NCI-H345 (cell line): ENCODE results near the gene ADAM12.
"Not testable (repeated sequence)": the region's sequence is repeated elsewhere in the genome, so short reads cannot be mapped to it uniquely, and the experiment has no call there.

Experiments
- DNase-seq: peaks from one replicate; lab custom pipeline; 2025; lab: John Stamatoyannopoulos, UW

The ADAM12 gene

DNA sequence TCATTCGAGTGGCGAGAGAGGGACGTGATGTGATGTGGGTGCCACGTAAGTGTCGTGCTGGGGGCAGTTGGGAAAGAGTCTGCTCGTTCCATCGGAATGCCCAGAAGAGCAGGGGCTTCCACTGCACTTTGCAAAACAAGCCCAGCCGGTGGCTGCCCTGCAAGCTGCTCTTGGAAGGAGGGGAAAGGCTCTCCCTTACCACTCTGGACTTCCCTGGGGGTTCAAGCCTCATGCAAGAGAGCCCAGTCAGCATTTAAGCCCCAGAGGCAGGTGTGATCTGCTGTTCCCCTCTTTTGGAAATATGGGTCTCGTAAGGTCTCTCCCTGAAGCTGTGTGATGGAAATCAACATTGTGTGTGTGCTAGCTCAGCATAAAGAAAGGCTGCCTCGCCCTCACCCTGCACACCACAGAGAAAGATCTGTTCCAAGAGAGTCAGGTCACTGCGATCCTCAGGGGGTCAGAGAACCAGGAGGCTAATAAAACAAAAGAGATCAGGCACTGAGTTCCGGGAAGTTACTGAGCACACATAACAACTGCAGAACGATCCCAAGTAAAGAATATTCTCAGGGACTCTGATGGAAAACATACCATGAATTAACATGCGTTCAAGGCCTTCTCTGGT lies 212.5 kb downstream of the ADAM12 start:
- no peak for DNase-seq

DNA sequence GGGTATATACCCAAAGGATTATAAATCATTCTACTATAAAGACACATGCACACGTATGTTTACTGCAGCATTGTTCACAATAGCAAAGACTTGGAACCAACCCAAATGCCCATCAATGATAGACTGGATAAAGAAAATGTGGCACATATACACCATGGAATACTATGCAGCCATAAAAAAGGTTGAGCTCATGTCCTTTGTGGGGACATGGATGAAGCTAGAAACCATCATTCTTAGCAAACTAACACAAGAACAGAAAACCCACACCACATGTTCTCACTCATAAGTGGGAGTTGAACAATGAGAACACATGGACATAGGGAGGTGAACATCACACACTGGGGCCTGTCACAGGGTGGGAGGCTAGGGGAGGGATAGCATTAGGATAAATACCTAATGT lies 215.5 kb downstream of the ADAM12 start:
- DNase-seq = not testable (repeated sequence)

DNA sequence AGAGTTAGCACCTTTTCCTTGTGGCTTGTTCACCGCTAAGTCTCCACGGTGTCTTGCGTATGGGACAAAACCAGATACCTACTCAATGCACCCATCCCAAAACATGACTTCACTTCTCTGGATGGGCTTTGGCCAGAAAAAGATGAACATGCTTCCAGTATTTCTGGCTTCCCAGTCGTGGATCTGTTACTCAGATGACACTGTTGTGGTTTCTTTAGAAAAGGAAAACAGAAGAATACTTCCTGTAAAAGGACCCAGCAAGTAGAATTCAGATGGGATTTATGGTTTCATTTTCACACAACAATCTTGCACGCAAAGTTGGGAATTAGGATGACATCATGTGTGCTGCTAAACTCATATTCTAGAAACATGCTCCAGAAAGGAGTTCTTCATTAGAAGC lies 216.7 kb downstream of the ADAM12 start:
- DNase-seq = no peak

DNA sequence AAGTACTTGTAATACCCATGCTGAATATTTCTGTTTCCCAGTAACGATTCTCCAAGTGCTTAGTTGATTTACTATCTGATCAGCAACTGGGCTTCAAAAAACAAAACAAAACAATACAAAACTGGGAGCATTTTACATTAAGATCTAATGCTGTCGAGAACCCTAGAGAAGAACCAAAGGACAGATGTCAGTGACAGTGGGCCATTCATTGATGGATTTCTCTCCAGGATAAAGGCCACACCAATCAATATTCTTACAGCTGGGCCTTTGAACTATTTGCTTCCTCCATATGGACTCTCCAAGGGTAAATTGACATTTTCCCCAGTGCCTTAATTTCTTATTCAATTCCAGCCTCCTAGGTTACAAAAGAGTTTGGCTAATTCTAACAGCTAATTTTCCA lies 217.5 kb downstream of the ADAM12 start:
- DNase-seq = no peak

DNA sequence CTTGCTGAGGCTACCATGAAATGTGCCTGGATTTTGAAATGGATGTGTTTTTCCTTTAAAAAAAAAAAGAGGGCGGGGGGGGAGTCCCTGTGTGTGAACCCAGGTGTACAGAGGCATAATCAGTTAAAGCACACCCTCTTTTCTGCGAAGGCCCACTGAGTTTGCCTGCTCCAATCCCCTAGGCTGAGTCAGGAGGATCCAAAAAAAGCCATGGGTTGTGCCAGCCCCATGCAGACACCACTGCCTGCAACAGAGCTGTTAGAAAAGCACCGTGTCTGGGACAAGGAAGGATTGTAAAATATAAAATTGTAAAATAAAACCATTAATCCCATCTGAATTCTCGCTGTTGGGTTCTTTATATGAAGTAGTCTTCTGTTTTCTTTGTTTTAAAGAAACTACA lies 217.9 kb downstream of the ADAM12 start:
- DNase-seq = no peak

DNA sequence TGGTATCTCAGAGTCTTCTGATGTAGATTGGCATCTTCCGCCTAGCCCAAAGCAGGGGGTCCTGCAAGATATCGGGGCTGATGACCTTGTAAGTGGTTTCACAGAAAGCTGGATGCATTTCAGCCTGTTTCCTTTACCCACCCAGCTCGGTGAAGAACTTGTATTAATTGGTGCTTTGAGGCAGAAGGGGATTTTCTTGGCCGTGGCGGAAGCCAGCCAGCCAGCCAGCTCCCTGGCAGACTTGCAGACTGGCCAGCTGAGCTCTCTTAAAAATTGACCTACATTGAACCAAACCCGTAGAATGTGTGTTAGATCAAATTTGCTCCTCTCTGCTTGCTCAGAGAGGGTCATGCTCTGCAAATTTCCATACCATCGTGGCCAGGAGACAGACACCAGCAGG lies 218.4 kb downstream of the ADAM12 start:
- no peak for DNase-seq

DNA sequence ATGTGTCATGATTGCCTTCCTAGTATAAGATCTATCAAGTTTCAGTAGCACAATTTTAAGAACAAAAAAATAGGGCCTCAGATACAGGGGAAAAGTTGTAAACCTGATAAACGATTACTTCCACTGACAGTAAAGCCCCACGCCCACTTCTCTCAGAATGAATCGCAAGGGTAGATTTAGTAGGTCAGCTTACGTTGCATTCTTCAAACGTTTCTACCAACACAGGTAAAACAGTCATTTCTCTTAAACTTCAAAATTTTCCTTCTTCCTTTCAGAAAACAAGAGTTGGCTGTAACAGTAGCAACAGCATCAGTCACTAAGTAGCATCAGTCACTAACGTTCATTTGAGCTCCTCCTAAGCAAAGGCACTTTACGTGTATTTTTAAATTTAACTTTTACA lies 221.5 kb downstream of the ADAM12 start:
- DNase-seq = no peak

DNA sequence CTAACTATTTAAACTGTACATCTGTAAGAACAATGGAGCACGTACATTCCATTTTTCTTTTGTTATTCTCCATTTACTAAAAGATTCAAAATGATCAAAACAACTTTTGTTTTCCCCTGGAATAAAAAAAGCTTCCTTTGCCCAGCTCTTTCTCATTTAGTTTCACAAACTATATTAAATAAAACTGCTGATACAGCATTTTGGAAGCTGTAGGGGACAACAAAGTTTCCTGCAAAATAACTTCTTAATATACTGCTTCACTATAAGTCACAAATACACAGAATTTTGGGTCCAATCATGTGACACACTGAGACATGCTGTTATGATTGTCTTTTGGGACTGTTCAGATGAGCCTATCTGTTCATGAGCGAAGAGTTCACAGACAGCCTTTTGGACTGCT lies 222.4 kb downstream of the ADAM12 start:
- DNase-seq = no peak

DNA sequence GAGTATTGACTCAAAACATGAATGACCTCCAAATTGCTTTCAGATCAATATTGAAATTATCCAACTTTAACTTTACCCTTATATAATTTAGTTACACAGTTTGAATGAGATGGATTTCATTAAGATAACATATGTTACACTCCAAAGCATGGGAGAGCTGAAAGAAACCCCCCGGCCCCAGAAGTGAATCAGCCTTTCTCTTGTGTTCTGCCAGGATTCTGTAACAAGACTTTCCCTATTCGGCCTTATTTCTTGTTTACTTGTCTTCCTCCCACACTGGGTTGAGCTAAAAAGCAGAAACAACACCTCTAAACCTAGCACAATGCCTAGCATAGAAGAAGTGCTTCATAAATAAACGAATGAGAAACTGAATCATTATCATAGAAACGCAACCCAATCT lies 224.8 kb downstream of the ADAM12 start:
- no peak for DNase-seq

DNA sequence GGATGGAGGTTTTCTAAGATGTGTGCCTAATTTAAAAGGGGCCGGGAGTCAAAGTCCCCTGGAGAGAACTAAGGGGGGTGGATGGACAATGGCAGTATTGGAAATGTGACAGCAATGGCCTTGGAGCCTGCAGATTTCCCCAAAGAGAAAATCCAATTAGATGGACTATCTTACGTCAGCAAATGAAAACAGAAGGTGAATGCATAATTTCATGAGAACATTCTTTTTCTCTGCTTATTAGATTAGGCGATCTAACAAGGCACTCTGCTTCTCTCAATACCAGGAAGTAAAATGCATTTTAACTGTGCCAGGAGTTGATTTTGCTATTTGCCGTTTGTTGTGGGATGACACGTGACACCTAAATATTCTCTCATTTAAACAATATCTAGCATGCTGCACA lies 226.6 kb downstream of the ADAM12 start:
- DNase-seq = no peak

DNA sequence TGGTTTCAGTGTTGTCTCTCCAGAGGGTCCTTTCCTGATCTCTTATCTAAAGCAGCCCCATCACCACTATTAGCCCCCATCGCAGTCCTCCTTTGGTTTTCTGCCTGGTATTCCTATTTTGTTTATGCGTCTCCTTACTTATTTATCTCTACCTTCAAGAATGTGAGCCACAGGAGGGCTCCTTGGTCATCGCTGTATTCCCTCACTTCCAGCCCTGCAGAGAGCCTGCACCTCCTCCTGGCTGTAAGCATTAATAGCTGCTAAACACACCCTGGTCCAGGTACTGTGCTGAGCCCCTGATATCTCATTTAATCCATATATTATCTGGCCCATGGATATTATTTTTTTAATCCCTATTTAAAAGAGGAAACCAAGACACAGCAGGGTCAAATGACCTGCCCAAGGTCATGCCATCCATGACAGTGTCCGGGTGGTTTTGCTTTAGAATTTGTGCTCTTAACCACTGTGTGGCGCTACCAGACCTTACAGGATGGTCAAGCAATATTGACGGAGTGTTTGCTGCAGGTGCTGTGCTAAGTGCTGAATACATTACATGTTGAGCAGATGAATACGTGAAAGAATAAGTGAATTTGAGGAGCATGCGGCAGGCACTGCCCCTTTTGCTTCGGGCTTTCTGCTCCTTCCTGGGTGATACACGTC lies 227.2 kb downstream of the ADAM12 start:
- DNase-seq = no peak

DNA sequence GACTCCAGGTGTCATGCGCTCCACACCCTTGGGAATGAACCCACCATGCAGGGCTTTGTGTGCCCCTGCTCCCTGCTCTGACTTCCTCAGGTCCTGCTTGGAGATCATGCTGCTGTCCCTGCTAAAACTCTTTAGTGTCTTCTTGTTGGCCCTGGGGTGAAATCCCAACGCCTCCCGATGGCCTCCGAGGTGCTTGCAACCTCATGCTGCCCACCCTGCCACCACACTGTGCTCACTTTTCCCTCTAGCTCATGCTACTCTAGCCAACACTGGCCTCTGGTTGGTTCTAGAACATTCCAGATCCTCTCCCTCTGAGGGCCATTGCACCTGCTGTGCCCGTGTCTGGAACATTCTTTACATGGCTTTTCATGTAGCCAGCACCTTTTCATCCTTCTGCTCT lies 227.7 kb downstream of the ADAM12 start:
- no peak for DNase-seq

DNA sequence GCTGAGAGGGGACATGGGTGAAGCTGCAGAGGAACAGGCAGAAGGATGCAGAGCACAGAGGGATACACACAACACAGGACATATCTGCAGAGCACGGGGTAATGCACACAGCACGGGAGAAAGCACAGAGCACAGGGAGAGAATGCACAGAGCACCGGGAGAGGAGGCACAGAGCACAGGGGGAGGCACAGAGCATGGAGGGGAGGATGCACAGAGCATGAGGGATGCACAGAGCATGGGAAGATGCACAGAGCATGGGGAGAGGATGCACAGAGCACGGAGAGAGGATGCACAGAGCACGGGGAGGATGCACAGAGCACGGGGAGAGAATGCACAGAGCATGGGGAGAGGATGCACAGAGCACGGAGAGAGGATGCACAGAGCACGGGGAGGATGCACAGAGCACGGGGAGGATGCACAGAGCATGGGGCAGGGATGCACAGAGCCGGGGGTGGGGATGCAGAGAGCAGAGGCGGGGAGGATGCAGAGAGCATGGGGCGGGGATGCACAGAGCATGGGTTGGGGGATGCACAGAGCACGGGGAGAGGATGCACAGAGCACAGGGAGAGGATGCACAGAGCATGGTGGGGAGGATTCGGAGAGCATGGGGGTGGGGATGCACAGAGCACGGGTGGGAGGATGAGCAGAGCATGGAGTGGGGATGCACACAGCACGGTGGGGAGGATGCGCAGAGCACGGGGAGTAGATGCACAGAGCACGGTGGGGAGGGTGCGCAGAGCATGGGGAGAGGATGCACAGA lies 230.0 kb downstream of the ADAM12 start:
- no peak for DNase-seq

DNA sequence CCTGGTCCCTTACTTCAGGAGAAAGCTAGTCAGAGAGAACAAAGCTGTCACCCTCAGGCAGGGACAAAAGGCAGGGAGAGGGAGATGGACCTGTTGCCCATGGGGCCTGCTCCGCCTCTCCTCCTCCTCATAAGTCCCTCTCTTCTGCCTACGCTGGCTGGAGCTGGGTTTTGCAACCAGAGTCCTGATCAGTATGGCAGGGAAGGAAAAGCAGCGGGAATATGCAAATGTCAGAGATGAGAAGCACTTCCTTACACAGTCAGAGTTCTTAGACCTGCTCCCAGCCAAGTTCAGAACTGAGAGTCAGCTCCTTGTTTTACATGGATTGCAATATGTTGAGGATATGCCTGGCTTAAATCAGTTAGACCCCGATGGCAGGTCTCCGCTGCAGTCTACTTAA lies 231.1 kb downstream of the ADAM12 start:
- no peak for DNase-seq

DNA sequence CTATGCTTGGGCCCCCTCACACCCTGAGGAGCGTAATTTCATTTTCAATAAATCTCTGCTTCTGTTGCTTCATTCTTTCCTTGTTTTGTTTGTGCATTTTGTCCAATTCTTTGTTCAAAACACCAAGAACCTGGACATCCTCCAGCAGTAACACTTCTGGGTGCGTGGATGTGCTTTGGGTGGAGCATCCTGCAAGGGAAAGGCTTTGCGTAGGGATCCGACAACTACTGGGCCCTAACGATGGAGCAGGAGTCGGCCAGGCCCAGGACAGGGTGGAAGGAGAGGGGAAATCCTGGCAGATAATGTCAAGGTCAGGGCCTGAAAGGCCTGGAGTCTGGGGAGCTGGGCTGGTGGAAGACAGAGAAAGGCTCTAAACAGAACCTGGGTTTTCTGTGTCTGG lies 231.8 kb downstream of the ADAM12 start:
- DNase-seq = no peak

DNA sequence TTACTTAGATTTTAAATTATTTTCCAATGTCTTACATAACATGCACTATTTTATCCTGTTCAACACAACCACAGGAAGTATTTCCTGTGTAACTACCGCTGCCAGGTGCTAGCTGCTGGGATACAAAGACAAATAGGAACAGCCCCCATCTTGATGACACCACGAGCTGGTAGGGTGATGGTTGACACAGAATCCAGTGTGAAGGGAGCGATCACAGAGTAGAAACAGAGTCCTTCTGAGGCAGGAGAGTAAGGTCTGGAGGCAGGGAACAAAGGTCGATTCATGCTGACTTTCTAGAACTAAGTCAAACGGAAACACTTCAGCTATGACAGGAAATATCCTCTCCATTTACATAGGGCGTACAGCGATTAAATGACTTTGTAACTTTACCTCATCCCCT lies 232.3 kb downstream of the ADAM12 start:
- no peak for DNase-seq

DNA sequence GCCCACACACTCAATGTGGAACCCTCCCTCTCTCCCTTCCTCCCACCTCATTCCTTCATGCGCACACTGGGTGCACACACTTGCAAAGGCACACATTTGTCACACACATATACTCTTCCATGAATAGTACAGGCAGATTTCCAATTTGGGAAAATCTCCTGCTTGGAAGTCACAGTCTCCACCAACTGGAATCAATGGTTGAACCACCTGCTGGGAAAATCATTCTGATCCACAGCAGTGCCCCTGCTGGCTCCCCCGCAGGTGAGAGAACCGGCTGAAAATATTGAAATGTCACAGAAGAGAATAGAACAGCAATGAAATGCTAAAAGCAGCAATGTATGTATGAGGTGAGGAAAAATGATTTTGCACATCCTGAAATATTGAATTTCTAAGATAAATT lies 232.7 kb downstream of the ADAM12 start:
- no peak for DNase-seq

DNA sequence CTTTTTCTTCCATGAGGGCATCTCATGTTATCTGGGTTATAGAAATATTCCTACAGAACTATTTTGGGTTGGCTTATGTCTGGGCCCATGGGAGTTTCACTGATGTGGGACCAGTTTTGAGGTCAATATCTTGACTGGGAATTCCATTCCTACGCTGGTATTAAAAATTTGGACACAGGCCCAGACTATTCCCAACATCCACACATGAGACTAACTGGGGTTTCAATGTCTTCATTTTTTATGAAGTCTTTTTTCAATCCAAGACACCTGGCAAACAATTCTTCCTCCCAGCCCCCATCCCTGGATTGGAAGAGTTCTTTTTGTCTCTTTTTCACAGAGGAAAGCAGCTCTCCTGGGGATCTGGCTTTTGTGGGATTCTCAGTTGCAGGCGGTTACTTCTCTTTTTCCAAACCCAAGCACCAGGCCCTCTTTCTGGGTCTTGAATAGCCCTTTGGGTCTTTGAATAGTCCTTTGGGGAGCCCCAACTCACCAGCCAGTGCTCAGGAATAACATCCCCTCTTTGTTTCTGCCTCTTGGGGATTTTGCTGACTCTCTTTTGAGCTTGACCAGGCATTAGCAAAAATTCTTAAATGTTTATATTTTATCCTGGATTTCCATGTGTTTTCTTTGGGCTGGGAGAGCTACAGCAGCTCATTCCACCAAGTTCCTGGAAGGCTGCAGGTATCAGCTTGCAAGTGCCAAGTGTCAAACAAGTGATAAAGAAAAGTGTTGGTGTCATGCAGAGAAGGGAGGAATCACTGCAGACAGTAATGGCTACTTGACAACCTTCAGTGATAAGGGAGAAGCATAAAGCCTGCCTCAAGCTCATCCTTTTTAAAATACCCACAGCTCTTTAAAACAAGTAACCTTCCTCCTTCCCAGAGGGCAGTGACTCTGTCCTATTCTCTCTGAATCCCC lies 234.3 kb downstream of the ADAM12 start:
- no peak for DNase-seq

DNA sequence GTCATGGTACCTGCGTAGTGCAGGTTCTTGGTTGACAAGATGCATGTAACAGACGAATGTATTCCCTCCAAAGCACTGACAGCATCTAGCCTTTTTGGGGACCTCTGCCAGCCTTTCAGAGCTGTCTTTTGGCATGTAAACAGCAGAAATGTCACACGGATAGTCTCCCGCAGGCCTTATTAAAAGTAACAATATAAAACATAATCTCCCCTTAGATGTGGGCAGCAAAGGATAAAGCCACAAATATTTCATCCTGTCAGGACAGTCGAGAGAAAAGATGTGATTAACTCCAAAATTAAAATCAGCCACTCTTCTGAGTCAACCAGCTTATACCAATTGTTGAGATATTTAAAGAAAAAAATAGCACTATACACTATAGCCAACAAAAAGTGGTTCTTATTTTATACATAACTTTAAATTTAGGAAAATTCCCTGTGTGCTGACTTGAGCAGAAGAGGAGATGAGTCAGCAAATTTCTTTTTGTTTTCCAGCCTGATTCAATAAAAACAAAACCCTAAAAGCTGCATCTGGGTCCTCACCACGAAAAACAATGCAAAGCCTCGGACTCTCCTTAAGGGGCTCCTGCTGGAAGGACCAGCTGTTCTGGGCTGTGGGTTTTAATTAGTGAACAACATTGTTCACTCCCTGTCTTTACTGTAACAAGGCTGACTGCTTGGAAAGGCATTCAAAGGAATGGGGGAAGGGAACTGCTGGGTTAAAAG lies 240.2 kb downstream of the ADAM12 start:
- DNase-seq = no peak

DNA sequence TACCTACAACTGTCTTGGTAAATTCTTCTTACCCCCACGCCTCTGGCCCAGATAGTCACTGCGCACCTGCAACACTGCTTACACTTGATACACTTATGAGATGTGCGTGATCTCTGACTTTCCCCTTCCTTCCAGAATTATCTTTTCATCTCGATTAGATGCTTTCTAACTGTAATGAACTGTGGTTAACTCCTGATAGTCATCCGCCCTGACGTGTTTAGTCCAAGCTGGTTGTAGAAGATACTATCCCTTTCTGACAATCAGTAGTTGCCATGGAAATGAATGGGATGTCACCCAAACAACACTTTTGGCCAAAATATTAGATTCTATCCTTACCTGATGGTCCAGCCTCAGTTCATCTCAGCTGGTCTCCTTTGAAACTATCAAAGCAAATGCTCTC lies 241.5 kb downstream of the ADAM12 start:
- DNase-seq = no peak

DNA sequence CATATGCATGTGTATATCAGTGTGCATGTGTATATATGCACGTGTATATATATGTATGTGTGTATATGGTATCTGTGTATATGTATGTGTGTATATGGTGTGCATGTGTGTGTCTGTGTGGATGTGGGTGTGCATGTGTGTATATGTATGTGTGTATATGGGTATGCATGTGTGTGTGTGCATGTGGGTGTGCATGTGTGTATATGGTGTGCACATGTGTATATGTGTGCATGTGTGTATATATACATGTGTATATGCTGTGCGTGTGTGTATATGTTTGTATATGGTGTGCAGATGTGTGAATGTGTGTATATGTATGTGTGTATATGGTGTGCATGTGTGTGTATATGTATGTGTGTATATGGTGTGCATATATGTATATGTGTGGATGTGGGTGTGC lies 245.2 kb downstream of the ADAM12 start:
- DNase-seq = no peak

DNA sequence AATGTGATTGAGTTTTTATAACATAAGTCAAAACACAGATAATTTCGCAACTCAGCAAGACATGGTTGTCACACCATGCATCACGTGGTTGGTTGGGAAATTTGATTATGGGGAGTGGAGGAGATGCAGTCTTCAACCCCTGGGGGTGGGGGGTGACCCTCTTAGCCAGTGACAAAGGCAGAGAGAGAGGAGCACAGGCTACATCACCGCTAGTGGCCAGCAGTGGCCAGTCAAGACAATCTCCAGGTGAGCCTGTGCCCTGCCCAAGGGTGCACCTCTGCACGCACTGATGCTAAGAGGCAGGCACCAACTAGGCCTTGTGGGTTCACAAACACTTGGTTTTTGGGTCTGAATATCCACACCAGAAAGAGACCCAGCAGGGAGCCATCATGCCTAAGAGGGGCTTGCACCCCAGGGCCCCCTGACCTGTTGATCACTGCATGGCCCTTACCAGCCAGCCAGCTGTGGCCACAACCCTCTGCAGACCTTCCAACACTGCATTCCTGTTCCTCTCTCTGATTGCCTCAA lies 247.5 kb downstream of the ADAM12 start:
- DNase-seq = no peak
